Suprapubic skin (tissue), 4 donors: ENCODE data around the gene IRS2.

Experiments
- CTCF ChIP-seq, 2 donors: fragments of 200-600 bp in 1 of 2; fragments of 450-650 bp in 1 of 2; sonication (generic) in 1 of 2; IDR thresholded peaks; one replicate each; pipeline ENCODE4 v1.5.1; 2016 to 2019; ENCODE audit warnings: antibody characterized with exemption in 2 of 2, mild to moderate bottlenecking in 1 of 2, moderate library complexity in 1 of 2
- EP300 ChIP-seq: sonication (generic); formaldehyde crosslinking; IDR thresholded peaks from one replicate; pipeline ENCODE4 v1.6.1; 2017; ENCODE audit warnings: antibody characterized with exemption
- POLR2A ChIP-seq, 2 donors: fragments of 450-650 bp; IDR thresholded peaks; one replicate each; pipeline ENCODE4 v1.6.1; 2017; ENCODE audit warnings: antibody characterized with exemption in 2 of 2, mild to moderate bottlenecking in 2 of 2, moderate library complexity in 2 of 2
- POLR2AphosphoS5 ChIP-seq, 3 donors: sonication (generic); formaldehyde crosslinking; IDR thresholded peaks; one replicate each; pipeline ENCODE4 v1.6.1; 2017; ENCODE audit warnings: antibody characterized with exemption in 3 of 3

GRCh38 chr13:109728061-109728460 lies 58.3 kb downstream of the IRS2 start:
- TF ChIP-seq CTCF (IDR thresholded peaks at IDR 0.05) = no peak
- no peak for TF ChIP-seq POLR2AphosphoS5 (IDR thresholded peaks at IDR 0.05)
- no peak for TF ChIP-seq POLR2A (IDR thresholded peaks at IDR 0.05)
- TF ChIP-seq EP300 = no peak
